CD1c-positive myeloid dendritic cell (primary cell): ENCODE results near the gene SPTLC1.

ENCODE experiments used
- DNase-seq: peaks from one replicate; pipeline ENCODE4 v3.0.0-alpha.2; 2016; ENCODE audit errors: extremely low spot score

The SPTLC1 gene

DNA sequence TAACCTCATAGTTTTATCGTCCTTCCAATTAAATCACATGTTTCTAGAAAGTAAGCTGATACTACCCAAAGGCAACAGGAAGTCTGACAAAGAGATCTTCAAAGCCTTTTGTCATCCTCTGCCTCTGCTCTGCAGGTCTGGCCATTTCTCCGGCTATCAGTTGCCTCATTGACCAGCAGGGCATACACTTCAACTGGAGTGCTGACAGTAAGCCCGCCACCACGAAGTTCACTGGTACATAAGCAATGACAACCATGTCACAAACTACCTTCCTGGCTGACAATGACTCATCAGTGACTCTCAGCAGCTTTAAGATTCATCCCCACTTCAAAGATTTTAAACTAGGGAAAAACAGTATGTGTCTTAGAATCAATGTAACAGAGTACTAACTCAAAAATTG lies 20.6 kb downstream of the SPTLC1 start:
- no peak for DNase-seq

- DNase-seq: no peak
Observed at GRCh38 chr9:92077888-92078287, 37.3 kb downstream of the SPTLC1 start.

GRCh38 chr9:92071634-92072033 lies 43.6 kb downstream of the SPTLC1 start:
- no peak for DNase-seq

DNA sequence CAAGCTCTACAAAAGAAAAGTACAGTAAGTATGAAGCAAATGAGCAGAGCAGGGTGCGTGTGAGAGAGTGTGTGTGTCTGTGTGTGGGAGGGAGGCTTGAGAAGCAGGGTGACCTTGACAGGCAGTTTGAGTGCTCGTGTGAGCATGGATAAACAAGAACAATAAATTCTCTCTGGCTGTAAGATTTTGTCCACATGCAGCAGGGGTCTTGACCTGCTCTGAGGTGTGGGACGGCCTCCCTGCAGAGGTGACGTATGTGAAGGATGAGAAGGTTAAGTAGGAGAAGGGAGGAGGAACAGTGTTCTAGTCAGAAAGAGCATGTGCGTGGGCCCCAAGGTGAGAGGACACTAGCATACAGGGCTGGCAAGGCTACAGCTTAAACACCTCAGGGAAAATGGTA lies 49.0 kb downstream of the SPTLC1 start:
- DNase-seq: no peak

GRCh38 chr9:92064711-92065110 lies 50.5 kb downstream of the SPTLC1 start:
- DNase-seq: no peak

GRCh38 chr9:92061184-92061583 lies 54.0 kb downstream of the SPTLC1 start:
- no peak for DNase-seq

DNA sequence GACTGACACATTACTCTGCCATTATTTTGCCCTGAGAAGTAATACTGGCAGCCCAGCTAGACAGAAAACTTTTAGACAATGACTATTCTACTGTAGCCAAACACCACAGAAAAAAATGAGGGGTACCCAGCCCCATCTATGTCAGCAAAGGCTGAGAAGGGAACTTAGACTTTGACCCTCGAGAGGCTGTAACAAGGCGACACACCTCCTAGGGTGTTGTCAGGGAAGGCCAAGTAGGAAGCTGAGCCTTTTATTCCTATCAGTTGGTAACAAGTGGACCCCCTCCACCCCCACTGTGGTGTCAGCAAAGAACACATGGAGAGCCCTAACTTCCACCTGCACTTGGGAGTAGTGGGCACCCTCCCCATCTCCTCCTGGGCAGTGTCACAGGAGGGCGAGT lies 55.6 kb downstream of the SPTLC1 start:
- no peak for DNase-seq

GRCh38 chr9:92058723-92059444 lies 56.3 kb downstream of the SPTLC1 start:
- DNase-seq: no peak

DNA sequence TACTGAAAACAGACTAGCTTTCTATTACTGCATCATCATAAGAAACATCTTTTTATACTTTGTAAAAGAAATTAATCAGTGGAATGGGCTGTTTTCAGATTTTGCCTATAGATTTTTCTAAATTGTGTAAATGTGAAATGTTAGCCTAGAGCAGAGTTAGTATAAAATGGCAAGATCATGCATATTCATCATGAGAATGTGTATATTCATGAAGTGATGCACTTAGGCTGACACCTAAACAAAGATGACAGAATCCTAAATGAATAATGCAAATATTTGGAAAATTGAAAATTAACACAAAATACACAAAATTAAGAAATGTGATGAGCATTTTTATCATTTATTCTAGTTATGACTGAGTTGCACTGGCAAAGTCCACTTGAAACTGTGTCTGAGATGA lies 57.2 kb downstream of the SPTLC1 start:
- no peak for DNase-seq

- DNase-seq: no peak
Observed at GRCh38 chr9:92057226-92057625, 58.0 kb downstream of the SPTLC1 start.

DNA sequence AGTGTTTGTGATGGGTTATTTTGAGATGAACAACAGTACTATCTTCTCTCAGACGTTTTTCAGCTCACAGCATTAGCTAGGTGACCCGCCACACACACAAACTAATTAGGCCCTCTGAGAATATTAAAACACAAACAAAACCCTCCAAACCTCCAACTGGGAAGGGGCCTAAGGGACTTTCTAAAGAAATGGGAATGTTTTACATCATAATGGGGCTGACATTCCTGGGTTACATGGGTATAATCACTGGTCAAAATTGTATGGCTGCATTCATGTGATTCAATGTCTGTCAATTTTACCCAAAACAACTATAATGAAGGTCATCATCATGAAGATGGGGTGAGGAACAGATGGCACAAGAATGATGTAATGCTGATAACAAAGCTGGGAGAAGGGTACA lies 59.6 kb downstream of the SPTLC1 start:
- no peak for DNase-seq

- DNase-seq: no peak
Observed at GRCh38 chr9:92048924-92049625, 66.1 kb downstream of the SPTLC1 start.

- no peak for DNase-seq
Observed at GRCh38 chr9:92047500-92047899, 67.7 kb downstream of the SPTLC1 start.

- DNase-seq: no peak
Observed at GRCh38 chr9:92046676-92047075, 68.5 kb downstream of the SPTLC1 start.

DNA sequence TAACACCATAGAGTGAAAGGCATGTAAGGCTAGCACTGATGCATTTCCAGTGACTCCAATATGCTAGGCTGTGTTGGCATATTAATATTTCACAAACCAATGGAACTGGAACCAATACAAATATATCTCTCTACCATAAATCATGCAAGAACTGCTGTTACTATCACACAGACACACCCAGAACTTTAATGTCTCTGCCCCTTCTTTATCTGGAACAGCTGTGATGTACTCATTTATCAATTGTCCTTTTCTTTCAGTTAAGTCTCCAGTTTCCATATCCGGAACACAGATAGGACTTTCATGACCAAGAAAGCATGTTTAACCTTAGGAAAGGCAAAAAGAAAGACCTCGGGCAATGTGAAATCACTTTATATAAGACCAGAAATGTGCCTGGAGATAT lies 70.3 kb downstream of the SPTLC1 start:
- DNase-seq: no peak

DNA sequence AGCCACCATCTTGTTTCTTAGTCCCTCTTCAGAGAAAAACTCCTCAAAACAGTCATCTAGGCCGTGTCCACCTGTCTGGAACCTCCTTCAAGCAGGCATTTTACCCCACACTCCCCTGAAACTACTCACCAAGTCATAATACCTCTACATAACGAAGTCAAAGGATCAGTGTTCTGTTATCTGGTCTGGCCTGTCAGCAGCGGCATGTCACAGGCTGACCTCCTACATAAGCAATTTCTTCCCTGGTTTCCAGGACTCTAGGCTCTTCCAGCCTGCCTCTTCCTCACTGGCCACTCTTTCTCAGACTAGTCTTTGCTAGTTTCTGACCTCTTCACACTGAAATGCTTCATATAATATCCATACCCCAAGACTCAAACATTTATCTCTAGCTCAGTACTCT lies 72.2 kb downstream of the SPTLC1 start:
- no peak for DNase-seq

DNA sequence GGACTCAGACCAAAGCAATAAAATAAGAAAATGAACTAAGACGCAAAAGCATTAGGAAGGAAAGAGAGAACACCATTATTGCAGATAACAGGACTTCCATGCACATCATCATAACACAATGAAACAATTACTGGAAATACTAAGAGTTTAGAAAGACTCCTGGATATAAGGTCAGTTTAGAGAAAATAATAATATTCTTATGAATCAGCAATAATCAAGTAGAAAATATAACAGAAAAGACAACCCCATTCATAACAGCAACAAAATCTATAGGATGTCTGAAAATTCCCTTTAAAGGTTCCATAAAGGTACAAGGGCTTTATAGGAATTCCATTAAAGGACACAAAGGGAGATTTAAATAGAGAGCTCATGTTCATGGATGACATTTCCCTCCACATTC lies 73.0 kb downstream of the SPTLC1 start:
- DNase-seq: no peak

GRCh38 chr9:92036756-92037155 lies 78.5 kb downstream of the SPTLC1 start:
- no peak for DNase-seq

DNA sequence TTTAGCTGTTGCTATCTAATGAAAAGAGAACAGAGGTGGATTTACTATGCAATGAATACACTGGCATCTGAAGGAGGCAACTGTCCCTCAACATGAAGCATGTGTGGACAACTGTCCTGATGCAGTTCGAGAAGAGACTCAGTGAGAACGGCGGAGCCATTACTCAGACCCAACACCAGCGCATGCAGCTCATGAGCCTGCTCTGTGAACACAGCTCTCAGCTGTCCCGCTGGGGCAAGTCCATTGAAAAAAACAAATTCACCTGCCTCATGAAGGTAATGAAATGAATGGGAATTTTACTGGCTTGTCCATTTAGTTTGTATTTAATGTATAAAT lies 78.8 kb downstream of the SPTLC1 start:
- no peak for DNase-seq

- DNase-seq: no peak
Observed at GRCh38 chr9:92035687-92036410, 79.4 kb downstream of the SPTLC1 start.

- DNase-seq: no peak
Observed at GRCh38 chr9:92035146-92035545, 80.1 kb downstream of the SPTLC1 start.

GRCh38 chr9:92033991-92034390 lies 81.2 kb downstream of the SPTLC1 start:
- no peak for DNase-seq

GRCh38 chr9:92033307-92033706 lies 81.9 kb downstream of the SPTLC1 start:
- DNase-seq: no peak
